ENCODE data around the gene POC1A.

DNA sequence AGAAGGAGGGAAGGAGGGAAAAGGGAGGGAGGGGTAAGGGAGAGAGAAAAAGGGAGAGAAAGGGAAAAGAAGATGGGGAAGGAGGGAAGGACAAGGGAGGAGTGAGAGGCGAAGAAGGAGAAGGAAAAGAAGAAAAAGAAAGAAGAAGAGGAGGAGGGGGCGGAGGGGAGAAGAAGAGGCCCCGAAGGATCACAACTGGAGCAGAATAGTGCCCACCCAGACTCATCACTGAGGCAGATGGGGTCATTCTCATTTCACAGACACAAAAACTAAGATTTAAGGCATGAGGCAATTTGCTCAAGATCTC is 41.0 kb upstream of the POC1A start:
- TF ChIP-seq POLR2A (IDR thresholded peaks at IDR 0.05; ENCODE audit: low read depth, low read length) = no peak
- no peak for TF ChIP-seq POLR2AphosphoS5 (IDR thresholded peaks at IDR 0.05; ENCODE audit: low read depth, low read length)

Data from GM12892 (cell line).